ENCODE measurements around the gene R3HDML. TPM values are rescaled to one million over a fixed set of nuclear protein-coding genes. Genes with fewer than 3 reads are reported as not detected.

The R3HDML gene
- total and polyA plus RNA-seq, 2 of the 13 experiments (the other 11 are each of a cell fraction or from before 2014, with no cell fraction given): not detected

- peak; percentile 87 for TF ChIP-seq ARID4A (CRISPR knock-in tag; IDR thresholded peaks at IDR 0.05; ENCODE audit: borderline replicate concordance)
- 0 out of 2 replicates have a peak, but pooled peaks have one; percentile 3 for TF ChIP-seq ZNF33A (CRISPR knock-in tag; IDR thresholded peaks at IDR 0.05; ENCODE audit: borderline replicate concordance)
- no peak for TF ChIP-seq SMAD1 (CRISPR knock-in tag; IDR thresholded peaks at IDR 0.05; ENCODE audit: borderline replicate concordance, low read depth)
- TF ChIP-seq FOXO4 (CRISPR knock-in tag; conservative IDR thresholded peaks at IDR 0.05): peak; percentile 95; the same call in 1 of the 2 replicates
- peak; percentile 91 for TF ChIP-seq TEAD3 (CRISPR knock-in tag; optimal IDR thresholded peaks at IDR 0.05; ENCODE audit: borderline replicate concordance)
- TF ChIP-seq NBN (conservative IDR thresholded peaks at IDR 0.05): no peak
- TF ChIP-seq SKI (IDR thresholded peaks at IDR 0.05; ENCODE audit: partially characterized antibody): no peak
- peak; percentile 76; the same call in 1 of the 2 replicates for TF ChIP-seq ZNF747 (CRISPR knock-in tag; IDR thresholded peaks at IDR 0.05; ENCODE audit: borderline replicate concordance)
- TF ChIP-seq AKAP8 (CRISPR knock-in tag; IDR thresholded peaks at IDR 0.05): peak; percentile 47
- peak; percentile 77; the same call in 1 of the 2 replicates for TF ChIP-seq ZNF546 (CRISPR knock-in tag; conservative IDR thresholded peaks at IDR 0.05)
- TF ChIP-seq ZFX (CRISPR knock-in tag; IDR thresholded peaks at IDR 0.05; ENCODE audit: low read depth): peak; percentile 91
- TF ChIP-seq SP4 (CRISPR knock-in tag; IDR thresholded peaks at IDR 0.05): peak; percentile 91
- peak; percentile 100 for TF ChIP-seq TEF (CRISPR knock-in tag; IDR thresholded peaks at IDR 0.05)
- peak; percentile 88 for TF ChIP-seq ZFP91 (CRISPR knock-in tag; IDR thresholded peaks at IDR 0.05; ENCODE audit: borderline replicate concordance)
- peak; percentile 85 for TF ChIP-seq ZNF746 (CRISPR knock-in tag; IDR thresholded peaks at IDR 0.05)
- TF ChIP-seq DRAP1 (CRISPR knock-in tag; IDR thresholded peaks at IDR 0.05): peak; percentile 66; the same call in 1 of the 2 replicates
- TF ChIP-seq CENPBD1 (CRISPR knock-in tag; IDR thresholded peaks at IDR 0.05; ENCODE audit: borderline replicate concordance, low read depth): peak; percentile 89; the same call in 1 of the 2 replicates
- TF ChIP-seq ZFP41 (CRISPR knock-in tag; IDR thresholded peaks at IDR 0.05; ENCODE audit: borderline replicate concordance): no peak
- no peak; the same call in 1 of the 2 replicates for TF ChIP-seq ZNF563 (CRISPR knock-in tag; IDR thresholded peaks at IDR 0.05)
- 0 out of 2 replicates have a peak, but pooled peaks have one; percentile 85 for TF ChIP-seq ZNF12 (CRISPR knock-in tag; IDR thresholded peaks at IDR 0.05)
Observed at GRCh38 chr20:44394702-44395460, 58.0 kb downstream of the R3HDML start (continued).

All from HepG2 (cell line).